ENCODE results near the gene C11orf21. TPM values are rescaled to one million over a fixed set of nuclear protein-coding genes. Genes with fewer than 3 reads are reported as not detected.

The C11orf21 gene
- total RNA-seq, 1 experiment from 2014 or later, result 0.09 TPM

GRCh38 chr11:2260491-2261364 lies 41.0 kb downstream of the C11orf21 start:
- no peak overlapping the region for H3K27ac Mint-ChIP-seq (ENCODE audit: unreplicated experiment)
- no peaks in the 10 kb centered on the region for H3K27me3 Mint-ChIP-seq (ENCODE audit: insufficient read depth, unreplicated experiment)

DNA sequence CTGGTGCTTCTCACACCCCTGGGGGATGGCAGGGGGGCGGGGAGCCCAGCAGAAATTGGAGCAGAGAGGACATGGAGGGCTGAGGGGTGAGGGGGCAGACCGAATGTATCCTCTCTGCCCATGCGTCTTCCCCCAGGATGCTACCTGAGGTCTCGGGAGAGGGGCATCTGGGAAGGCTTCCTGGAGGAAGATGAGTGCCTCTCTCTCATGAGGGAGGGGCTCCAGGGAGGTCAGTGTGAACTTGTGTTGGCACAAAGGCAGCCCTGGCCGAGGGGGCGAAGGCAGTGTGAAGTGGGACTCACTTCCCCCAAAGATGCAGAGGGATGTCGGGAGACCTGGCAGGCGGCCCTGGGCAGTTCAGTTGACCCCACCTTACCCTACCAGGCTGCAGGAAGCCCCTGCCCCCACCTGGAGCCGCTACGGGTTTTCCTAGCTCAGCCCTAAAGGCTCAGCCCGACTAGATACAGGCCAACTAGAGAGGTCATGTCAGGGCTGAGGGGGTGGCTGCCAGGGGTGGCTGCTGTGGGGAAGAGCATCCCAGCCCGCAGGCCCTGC lies 41.7 kb downstream of the C11orf21 start:
- Mint-ChIP-seq H3K9me3 (ENCODE audit: unreplicated experiment) (no peaks in the 10 kb centered on the region), H3K36me3 (ENCODE audit: insufficient read depth, unreplicated experiment) (peaks cover 6% of the 10 kb centered on the region), H3K4me1 (ENCODE audit: low read depth, unreplicated experiment) (peaks cover 11% of the 10 kb centered on the region), H3K4me3 (ENCODE audit: unreplicated experiment) (no peak overlapping the region), H3K27ac (ENCODE audit: unreplicated experiment) (no peak overlapping the region), H3K27me3 (ENCODE audit: insufficient read depth, unreplicated experiment) (no peaks in the 10 kb centered on the region)
- Histone ChIP-seq H3K27me3 (replicated peaks; ENCODE audit: control insufficient read depth, insufficient read depth, low read length) (no peaks in the 10 kb centered on the region), H3K9me3 (peaks cover 4% of the 10 kb centered on the region; the same call in 1 of the 2 replicates), H3K36me3 (ENCODE audit: control insufficient read depth, insufficient read depth, low read length) (no peaks in the 10 kb centered on the region), H3K4me3 (ENCODE audit: low read depth, low read length) (no peak overlapping the region), H3K4me1 (no peaks in the 10 kb centered on the region)
- peak in 1 of 2 experiments; percentile 27 for DNase-seq
- ChIA-PET CTCF (interaction anchor here (0.7 kb wide), 1 partner anchor 635 kb away, joined by 3 read pairs; no protein-coding TSS in a partner anchor), POLR2A (no interaction called here)
- no TSS peak for BruUV-seq (replicated peaks)
- intact Hi-C loops (cut with micrococcal nuclease; ENCODE audit: unreplicated experiment), result no loop called here
- TF ChIP-seq, protein P1, sequence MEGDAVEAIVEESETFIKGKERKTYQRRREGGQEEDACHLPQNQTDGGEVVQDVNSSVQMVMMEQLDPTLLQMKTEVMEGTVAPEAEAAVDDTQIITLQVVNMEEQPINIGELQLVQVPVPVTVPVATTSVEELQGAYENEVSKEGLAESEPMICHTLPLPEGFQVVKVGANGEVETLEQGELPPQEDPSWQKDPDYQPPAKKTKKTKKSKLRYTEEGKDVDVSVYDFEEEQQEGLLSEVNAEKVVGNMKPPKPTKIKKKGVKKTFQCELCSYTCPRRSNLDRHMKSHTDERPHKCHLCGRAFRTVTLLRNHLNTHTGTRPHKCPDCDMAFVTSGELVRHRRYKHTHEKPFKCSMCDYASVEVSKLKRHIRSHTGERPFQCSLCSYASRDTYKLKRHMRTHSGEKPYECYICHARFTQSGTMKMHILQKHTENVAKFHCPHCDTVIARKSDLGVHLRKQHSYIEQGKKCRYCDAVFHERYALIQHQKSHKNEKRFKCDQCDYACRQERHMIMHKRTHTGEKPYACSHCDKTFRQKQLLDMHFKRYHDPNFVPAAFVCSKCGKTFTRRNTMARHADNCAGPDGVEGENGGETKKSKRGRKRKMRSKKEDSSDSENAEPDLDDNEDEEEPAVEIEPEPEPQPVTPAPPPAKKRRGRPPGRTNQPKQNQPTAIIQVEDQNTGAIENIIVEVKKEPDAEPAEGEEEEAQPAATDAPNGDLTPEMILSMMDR (IDR thresholded peaks at IDR 0.05; ENCODE audit: insufficient read depth in 1 of 2, low read depth in 1 of 2, low read length in 1 of 2, severe bottlenecking in 1 of 2, unreplicated experiment in 1 of 2), result no peak

More at GRCh38 chr11:2260491-2261364, 41.0 kb downstream of the C11orf21 start:
- no peaks in the 10 kb centered on the region for H3K4me1 ChIP-seq
- no peaks in the 10 kb centered on the region for H3K36me3 ChIP-seq (ENCODE audit: control insufficient read depth, insufficient read depth, low read length)
- TF ChIP-seq, protein P1 (IDR thresholded peaks at IDR 0.05; ENCODE audit: insufficient read depth in 1 of 2, low read depth in 1 of 2, low read length in 1 of 2, severe bottlenecking in 1 of 2, unreplicated experiment in 1 of 2), result no peak
- Mint-ChIP-seq H3K9me3 (ENCODE audit: unreplicated experiment) (no peaks in the 10 kb centered on the region), H3K4me1 (ENCODE audit: low read depth, unreplicated experiment) (peaks cover 11% of the 10 kb centered on the region), H3K36me3 (ENCODE audit: insufficient read depth, unreplicated experiment) (peaks cover 7% of the 10 kb centered on the region), H3K4me3 (ENCODE audit: unreplicated experiment) (no peak overlapping the region)
- CTCF ChIA-PET, result interaction anchor here (0.7 kb wide), 1 partner anchor 634 kb away, joined by 3 read pairs; no protein-coding TSS in a partner anchor
- BruUV-seq (replicated peaks), result no TSS peak
- H3K27me3 ChIP-seq (replicated peaks; ENCODE audit: control insufficient read depth, insufficient read depth, low read length), result no peaks in the 10 kb centered on the region
- no peaks in the 10 kb centered on the region for H3K9me3 ChIP-seq
- H3K4me3 ChIP-seq (ENCODE audit: low read depth, low read length), result no peak overlapping the region
- DNase-seq, result peak in 1 of 2 experiments; percentile 22
- intact Hi-C loops (cut with micrococcal nuclease; ENCODE audit: unreplicated experiment), result no loop called here
- POLR2A ChIA-PET, result no interaction called here

DNA sequence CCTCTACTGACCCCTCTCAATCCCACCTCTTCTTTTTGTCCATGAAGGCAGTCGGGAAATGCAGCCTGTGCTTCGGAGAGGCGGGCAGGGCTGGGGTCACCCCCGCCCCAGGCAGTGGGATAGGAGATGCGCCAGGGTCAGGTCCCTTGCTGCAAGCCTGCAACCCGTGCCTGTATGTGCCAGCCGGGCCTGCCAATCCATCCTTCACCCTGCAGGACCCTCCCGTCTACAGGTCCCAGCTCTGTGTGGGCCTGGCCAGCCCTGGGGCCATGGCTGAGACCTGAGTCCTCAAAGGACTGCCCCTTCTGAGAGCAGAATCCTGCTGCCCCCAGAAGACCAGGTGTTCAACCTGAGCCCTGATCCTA lies 42.3 kb downstream of the C11orf21 start:
- peak in 1 of 2 experiments; percentile 30 for DNase-seq
- peaks cover 11% of the 10 kb centered on the region for H3K4me1 Mint-ChIP-seq (ENCODE audit: low read depth, unreplicated experiment)
- no peaks in the 10 kb centered on the region for H3K9me3 Mint-ChIP-seq (ENCODE audit: unreplicated experiment)

More for the DNA sequence above, 42.3 kb downstream of the C11orf21 start:
- Histone ChIP-seq H3K36me3 (ENCODE audit: control insufficient read depth, insufficient read depth, low read length) (no peaks in the 10 kb centered on the region), H3K9me3 (peaks cover 7% of the 10 kb centered on the region; the same call in 1 of the 2 replicates), H3K4me3 (ENCODE audit: low read depth, low read length) (no peak overlapping the region), H3K4me1 (no peaks in the 10 kb centered on the region), H3K27me3 (replicated peaks; ENCODE audit: control insufficient read depth, insufficient read depth, low read length) (no peaks in the 10 kb centered on the region)
- BruUV-seq (replicated peaks), result no TSS peak
- Mint-ChIP-seq H3K27me3 (ENCODE audit: insufficient read depth, unreplicated experiment) (no peaks in the 10 kb centered on the region), H3K36me3 (ENCODE audit: insufficient read depth, unreplicated experiment) (peaks cover 6% of the 10 kb centered on the region), H3K4me3 (ENCODE audit: unreplicated experiment) (no peak overlapping the region), H3K27ac (ENCODE audit: unreplicated experiment) (no peak overlapping the region)
- intact Hi-C loops (cut with micrococcal nuclease; ENCODE audit: unreplicated experiment), result no loop called here
- TF ChIP-seq, protein P1 (IDR thresholded peaks at IDR 0.05; ENCODE audit: insufficient read depth in 1 of 2, low read depth in 1 of 2, low read length in 1 of 2, severe bottlenecking in 1 of 2, unreplicated experiment in 1 of 2), result no peak
- POLR2A ChIA-PET, result no interaction called here
- CTCF ChIA-PET, result no interaction called here

All from Caco-2 (cell line).